ENCODE results near the gene TMEM141. TPM values are rescaled to one million over a fixed set of nuclear protein-coding genes. Genes with fewer than 3 reads are reported as not detected.

TMEM141 gene
- total and polyA plus RNA-seq, 2 donors (not counting 3 experiments of a cell fraction or from before 2014, with no cell fraction given), result 43.2 to 146 TPM

- BruUV-seq (replicated peaks), result no TSS peak
- POLR2A ChIA-PET, result no interaction called here
Measured at GRCh38 chr9:136754059-136754572, 37.0 kb upstream of the TMEM141 start.

More at GRCh38 chr9:136754059-136754572, 37.0 kb upstream of the TMEM141 start:
- Histone ChIP-seq H3K36me3 (ENCODE audit: control insufficient read depth in 2 of 2, extremely low read depth in 1 of 2, insufficient read depth in 2 of 2, low read length in 2 of 2) (no peaks in the 10 kb centered on the region), H2AFZ (ENCODE audit: low read depth, low read length) (no peak overlapping the region), H4K20me1 (replicated peaks; ENCODE audit: control insufficient read depth, extremely low read depth, insufficient read depth, low read length) (no peaks in the 10 kb centered on the region), H3K4me2 (ENCODE audit: insufficient read depth, low read length) (no peak overlapping the region), H3K9ac (replicated peaks; ENCODE audit: extremely low read depth, insufficient read depth, low read length) (no peak overlapping the region), H3K4me1 (ENCODE audit: control insufficient read depth, extremely low read depth, insufficient read depth, low read length) (no peaks in the 10 kb centered on the region), H3K9me3 (replicated peaks; ENCODE audit: control insufficient read depth, insufficient read depth, low read length) (no peaks in the 10 kb centered on the region), H3K27me3 (ENCODE audit: control insufficient read depth in 2 of 2, insufficient read depth in 2 of 2, low read length in 2 of 2) (peaks cover 3 to 5% of the 10 kb centered on the region in 2 experiments), H3K79me2 (ENCODE audit: control insufficient read depth, insufficient read depth, low read length) (no peaks in the 10 kb centered on the region), H3K27ac (ENCODE audit: insufficient read depth, low read depth, low read length) (no peak overlapping the region), H3K9me1 (replicated peaks; ENCODE audit: control insufficient read depth, extremely low read depth, insufficient read depth, low read length) (no peaks in the 10 kb centered on the region), H3K4me3 (replicated peaks in 1 of 3; ENCODE audit: insufficient read depth in 1 of 3, low read depth in 1 of 3, low read length in 3 of 3) (no peak overlapping the region)
- dilution Hi-C loops (cut with MboI; ENCODE audit: extremely low pct_ligation_motif_present, low sequenced_read_pairs), result no loop called here
- intact Hi-C loops (cut with micrococcal nuclease), result no loop called here
- DNase-seq (ENCODE audit: low read depth, low spot score) (no peak), FAIRE-seq (no peak)
- TF ChIP-seq MYC (IDR thresholded peaks at IDR 0.05; ENCODE audit: low read depth, low read length) (no peak), FOS (IDR thresholded peaks at IDR 0.05; ENCODE audit: borderline replicate concordance, insufficient read depth, low read length) (no peak), EZH2 (IDR thresholded peaks at IDR 0.05; ENCODE audit: borderline replicate concordance, low read depth, low read length, severe bottlenecking) (no peak), JUN (IDR thresholded peaks at IDR 0.05; ENCODE audit: borderline replicate concordance, insufficient read depth, insufficient read length, low read depth) (no peak), CTCF (IDR thresholded peaks at IDR 0.05; ENCODE audit: extremely low read depth in 1 of 2, insufficient read depth in 1 of 2, low read depth in 1 of 2, low read length in 2 of 2) (no peak), POLR2A (IDR thresholded peaks at IDR 0.05; ENCODE audit: low read depth, low read length) (no peak), GATA2 (IDR thresholded peaks at IDR 0.05; ENCODE audit: insufficient read depth, insufficient read length, low read depth, low read length) (no peak), POLR2AphosphoS5 (IDR thresholded peaks at IDR 0.05; ENCODE audit: insufficient read depth, low read depth, low read length) (no peak), MAX (IDR thresholded peaks at IDR 0.05; ENCODE audit: insufficient read depth, insufficient read length) (no peak)
- CTCF ChIA-PET, result interaction anchor here (1.5 kb wide), 1 partner anchor 9 kb away, joined by 5 read pairs; no protein-coding TSS in a partner anchor

Data from endothelial cell of umbilical vein (primary cell).